HCT116 (cell line): ENCODE results near the gene FAM120A. TPM values are rescaled to one million over a fixed set of nuclear protein-coding genes. Genes with fewer than 3 reads are reported as not detected.

Experiments
- ATAC-seq: fragments of 200-7000 bp; cut with Tn5 transposase; 2 replicates; pipeline ENCODE4 v1.9.1; 2020; ENCODE audit warnings: mild to moderate bottlenecking, moderate library complexity
- BruUV-seq: library from RNA; stranded (reverse); fragments of 400-500 nt; replicated peaks from 2 replicates; lab custom pipeline; 2021; lab: Mats Ljungman, UMichigan
- CTCF ChIA-PET: fragments of 300-600 bp; sonication (Branson Sonifier 250); formaldehyde crosslinking; loops from one replicate; lab custom pipeline; 2021; ENCODE audit warnings: antibody characterized with exemption; lab: Charles Lee
- POLR2A ChIA-PET: fragments of 300-600, 350-600 bp; sonication (Branson Sonifier 250); formaldehyde crosslinking; loops from one replicate; lab custom pipeline; 2021; ENCODE audit warnings: antibody characterized with exemption; lab: Charles Lee
- RAD21 ChIA-PET, 2 experiments: fragments of 300-600 bp; sonication (Branson Sonifier 250); formaldehyde crosslinking; loops; one replicate each; lab custom pipeline; 2023; ENCODE audit warnings: low total read pairs in 2 of 2; ENCODE audit not compliant: uncharacterized antibody in 2 of 2, unreplicated experiment in 2 of 2, low non-redundant PET in 1 of 2; lab: Charles Lee
- DNase-seq: peaks from one replicate; pipeline ENCODE4 v3.0.0-alpha.2; 2010; ENCODE audit warnings: low read depth, low spot score
- H2AFZ ChIP-seq: fragments of 200-600 bp; shearing (Covaris generic), sonication (generic); 2 replicates; pipeline ENCODE4 v1.6.1; 2017; ENCODE audit warnings: low read depth, mixed run types, mixed read lengths, antibody characterized with exemption, low read length; ENCODE audit not compliant: poor library complexity, severe bottlenecking
- H3K27ac ChIP-seq: 2 replicates; pipeline ENCODE4 v1.5.1; 2012; ENCODE audit warnings: low read depth, low read length
- H3K27me3 ChIP-seq: fragments of 200-600 bp; sonication (generic); 2 replicates; pipeline ENCODE4 v1.6.1; 2016; ENCODE audit warnings: mixed run types, low read length, mixed read lengths; ENCODE audit not compliant: insufficient read depth
- H3K36me3 ChIP-seq, 2 experiments: fragments of 200-500 bp in 1 of 2; fragments of 200-600 bp in 1 of 2; sonication (Bioruptor generic) in 1 of 2; sonication (generic) in 1 of 2; 2 replicates each; pipeline versions ENCODE4 v1.5.1 to v1.6.1; 2014 to 2016; ENCODE audit warnings: low read length in 2 of 2, inconsistent platforms in 1 of 2, mixed read lengths in 1 of 2, mixed run types in 1 of 2; ENCODE audit not compliant: insufficient read depth in 2 of 2, control insufficient read depth in 1 of 2
- H3K4me1 ChIP-seq, 2 experiments: fragments of 200-600 bp in 1 of 2; sonication (generic) in 1 of 2; 2 replicates each; pipeline versions ENCODE4 v1.5.1 to v1.6.1; 2012 to 2017; ENCODE audit warnings: low read length in 2 of 2, inconsistent platforms in 1 of 2, mild to moderate bottlenecking in 1 of 2, mixed read lengths in 1 of 2, mixed run types in 1 of 2, moderate library complexity in 1 of 2; ENCODE audit not compliant: insufficient read depth in 2 of 2, control insufficient read depth in 1 of 2
- H3K4me2 ChIP-seq: fragments of 200-600 bp; sonication (generic); 2 replicates; pipeline ENCODE4 v1.6.1; 2017; ENCODE audit warnings: mixed run types, low read length, mixed read lengths
- H3K4me3 ChIP-seq, 2 experiments: fragments of 200-600 bp in 1 of 2; sonication (generic) in 1 of 2; replicated peaks in 1 of 2; 2 replicates each; pipeline ENCODE4 v1.5.1; 2011 to 2016; ENCODE audit warnings: low read length in 2 of 2, control low read depth in 1 of 2, low read depth in 1 of 2, mild to moderate bottlenecking in 1 of 2, mixed read lengths in 1 of 2, mixed run types in 1 of 2
- H3K79me2 ChIP-seq: fragments of 200-600 bp; sonication (generic); 2 replicates; pipeline ENCODE4 v1.6.1; 2017; ENCODE audit warnings: mild to moderate bottlenecking, mixed run types, low read length, moderate library complexity, mixed read lengths; ENCODE audit not compliant: insufficient read depth
- H3K9ac ChIP-seq: fragments of 200-600 bp; sonication (generic); 2 replicates; pipeline ENCODE4 v1.6.1; 2016; ENCODE audit warnings: low read length, mixed read lengths
- H3K9me2 ChIP-seq: fragments of 200-600 bp; sonication (generic), shearing (Covaris generic); 2 replicates; pipeline ENCODE4 v1.6.1; 2017; ENCODE audit warnings: mixed run types, mild to moderate bottlenecking, moderate library complexity; ENCODE audit not compliant: insufficient read depth
- H3K9me3 ChIP-seq, 2 experiments: fragments of 200-500 bp in 1 of 2; fragments of 200-600 bp in 1 of 2; sonication (Bioruptor generic) in 1 of 2; sonication (generic) in 1 of 2; 2 replicates each; pipeline ENCODE4 v1.6.1; 2014 to 2017; ENCODE audit warnings: low read length in 2 of 2, mixed read lengths in 2 of 2, inconsistent platforms in 1 of 2, low read depth in 1 of 2, mild to moderate bottlenecking in 1 of 2, mixed run types in 1 of 2, moderate library complexity in 1 of 2; ENCODE audit not compliant: control insufficient read depth in 1 of 2, insufficient read depth in 1 of 2
- H4K20me1 ChIP-seq: fragments of 200-600 bp; sonication (generic), shearing (Covaris generic); 2 replicates; pipeline ENCODE4 v1.6.1; 2017; ENCODE audit warnings: mixed run types, mild to moderate bottlenecking, moderate library complexity; ENCODE audit not compliant: insufficient read depth
- EGR1 ChIP-seq: IDR thresholded peaks from 2 replicates; pipeline ENCODE4 v1.6.1; 2012; ENCODE audit warnings: low read depth
- FOSL1 ChIP-seq: IDR thresholded peaks from 2 replicates; pipeline ENCODE4 v1.6.1; 2012; ENCODE audit warnings: low read depth
- POLR2A ChIP-seq: IDR thresholded peaks from 2 replicates; pipeline ENCODE4 v1.7.0; 2011; ENCODE audit warnings: borderline replicate concordance; ENCODE audit not compliant: insufficient read depth, insufficient read length; ENCODE audit errors: extremely low read depth
- SIN3A ChIP-seq: IDR thresholded peaks from 2 replicates; pipeline ENCODE4 v1.6.1; 2012; ENCODE audit warnings: low read depth
- SRF ChIP-seq: IDR thresholded peaks from 2 replicates; pipeline ENCODE4 v1.6.1; 2012; ENCODE audit warnings: low read depth
- YY1 ChIP-seq: IDR thresholded peaks from 2 replicates; pipeline ENCODE4 v1.6.1; 2011; ENCODE audit warnings: low read length, low read depth, moderate library complexity, mild to moderate bottlenecking; ENCODE audit not compliant: insufficient replicate concordance; ENCODE audit errors: extremely low read depth
- ZNF274 ChIP-seq: fragments of 200-500 bp; sonication (Bioruptor generic); IDR thresholded peaks from 2 replicates; pipeline ENCODE4 v1.6.1; 2014; ENCODE audit warnings: mild to moderate bottlenecking, low read depth, low read length, inconsistent platforms
- intact Hi-C: fragments of 100-400 bp; cut with micrococcal nuclease; formaldehyde crosslinking; loops from 2 replicates; pipeline ENCODE4 v1.10.0; 2022
- total RNA-seq: library from RNA; stranded (reverse); gene quantifications from one replicate; pipeline ENCODE4 v1.2.1, GENCODE V29; 2021; ENCODE audit not compliant: unreplicated experiment
- TF ChIP-seq, protein P1 (sequence below): IDR thresholded peaks from 2 replicates; pipeline ENCODE4 v1.6.1; 2011; ENCODE audit warnings: mild to moderate bottlenecking, low read length, moderate library complexity; ENCODE audit not compliant: insufficient replicate concordance; ENCODE audit errors: extremely low read depth
- TF ChIP-seq, protein P2 (sequence below): IDR thresholded peaks from 2 replicates; pipeline ENCODE4 v1.6.1; 2012

Gene FAM120A
- total RNA-seq, 1 experiment from 2014 or later: 122 TPM

DNA sequence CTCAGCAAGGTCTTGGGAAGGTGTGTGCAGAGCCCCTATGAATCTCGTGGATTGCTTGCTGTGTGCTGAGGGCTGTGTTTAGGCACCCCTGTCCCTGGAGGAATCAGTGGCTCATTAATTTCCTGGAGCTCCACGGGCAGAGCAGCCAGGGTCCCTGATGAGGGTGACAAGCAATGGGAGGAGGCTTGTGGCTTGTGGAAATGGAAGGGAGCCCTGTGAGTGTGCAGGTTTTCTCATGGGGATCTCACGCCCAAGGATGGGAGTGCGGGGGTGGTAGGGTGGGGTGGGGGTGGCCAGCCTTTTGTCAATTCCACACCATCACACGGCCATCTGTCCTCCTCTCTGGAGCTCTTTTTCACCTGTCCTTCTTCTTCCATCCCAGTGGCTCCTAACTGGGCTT, 150.2 kb downstream of the FAM120A start (continued):
- TF ChIP-seq, protein P1, sequence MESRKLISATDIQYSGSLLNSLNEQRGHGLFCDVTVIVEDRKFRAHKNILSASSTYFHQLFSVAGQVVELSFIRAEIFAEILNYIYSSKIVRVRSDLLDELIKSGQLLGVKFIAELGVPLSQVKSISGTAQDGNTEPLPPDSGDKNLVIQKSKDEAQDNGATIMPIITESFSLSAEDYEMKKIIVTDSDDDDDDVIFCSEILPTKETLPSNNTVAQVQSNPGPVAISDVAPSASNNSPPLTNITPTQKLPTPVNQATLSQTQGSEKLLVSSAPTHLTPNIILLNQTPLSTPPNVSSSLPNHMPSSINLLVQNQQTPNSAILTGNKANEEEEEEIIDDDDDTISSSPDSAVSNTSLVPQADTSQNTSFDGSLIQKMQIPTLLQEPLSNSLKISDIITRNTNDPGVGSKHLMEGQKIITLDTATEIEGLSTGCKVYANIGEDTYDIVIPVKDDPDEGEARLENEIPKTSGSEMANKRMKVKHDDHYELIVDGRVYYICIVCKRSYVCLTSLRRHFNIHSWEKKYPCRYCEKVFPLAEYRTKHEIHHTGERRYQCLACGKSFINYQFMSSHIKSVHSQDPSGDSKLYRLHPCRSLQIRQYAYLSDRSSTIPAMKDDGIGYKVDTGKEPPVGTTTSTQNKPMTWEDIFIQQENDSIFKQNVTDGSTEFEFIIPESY: no peak
- no peak for TF ChIP-seq SIN3A
- no peak for TF ChIP-seq EGR1

DNA sequence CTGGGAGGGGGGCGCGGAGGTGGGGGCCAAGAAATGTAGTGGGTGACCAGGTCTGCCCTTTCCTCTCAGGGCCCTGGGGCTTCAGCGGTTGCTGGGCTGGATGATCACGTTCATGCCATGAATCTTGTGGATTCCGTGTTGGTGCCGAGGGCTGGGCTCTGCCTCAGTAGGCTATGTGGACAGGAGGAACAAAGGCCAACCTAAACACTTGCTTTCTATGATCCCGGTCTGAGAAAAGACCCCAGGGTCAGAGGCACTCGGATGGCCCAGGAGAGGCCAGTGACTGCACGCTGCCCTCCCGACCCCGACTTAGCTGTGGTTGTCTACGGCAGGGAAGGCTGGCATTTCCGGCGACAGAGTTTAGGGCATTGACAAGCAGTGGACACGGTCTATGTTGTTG, 151.5 kb downstream of the FAM120A start:
- Histone ChIP-seq H3K79me2 (no peaks in the 10 kb centered on the region), H3K27me3 (no peaks in the 10 kb centered on the region), H3K9me2 (no peaks in the 10 kb centered on the region), H3K36me3 (no peaks in the 10 kb centered on the region)
- TF ChIP-seq ZNF274: no peak
- no peak for TF ChIP-seq YY1
- no peak for TF ChIP-seq FOSL1
- TF ChIP-seq POLR2A: no peak
- no peak for TF ChIP-seq SRF
- TF ChIP-seq, protein P1: no peak
- TF ChIP-seq, protein P2, sequence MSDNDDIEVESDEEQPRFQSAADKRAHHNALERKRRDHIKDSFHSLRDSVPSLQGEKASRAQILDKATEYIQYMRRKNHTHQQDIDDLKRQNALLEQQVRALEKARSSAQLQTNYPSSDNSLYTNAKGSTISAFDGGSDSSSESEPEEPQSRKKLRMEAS: no peak
- TF ChIP-seq, all 23 proteins: peak for 0
- Histone ChIP-seq H3K9ac (no peak overlapping the region), H3K4me3 (no peak overlapping the region), H3K4me1 (peaks cover 6 to 10% of the 10 kb centered on the region in 2 experiments; a peak in 1 of 4 replicates), H3K27ac (no peak overlapping the region), H4K20me1 (no peaks in the 10 kb centered on the region), H3K9me3 (no peaks in the 10 kb centered on the region; a peak in 1 of 4 replicates), H2AFZ (no peak overlapping the region), H3K4me2 (no peak overlapping the region)
- POLR2A ChIA-PET: no interaction called here
- intact Hi-C loops: no loop called here
- CTCF ChIA-PET: no interaction called here
- BruUV-seq: no TSS peak
- DNase-seq (no peak), ATAC-seq (no peak)
- RAD21 ChIA-PET: no interaction called here
